ENCODE data around the gene SRGAP3.

Gene SRGAP3

DNA sequence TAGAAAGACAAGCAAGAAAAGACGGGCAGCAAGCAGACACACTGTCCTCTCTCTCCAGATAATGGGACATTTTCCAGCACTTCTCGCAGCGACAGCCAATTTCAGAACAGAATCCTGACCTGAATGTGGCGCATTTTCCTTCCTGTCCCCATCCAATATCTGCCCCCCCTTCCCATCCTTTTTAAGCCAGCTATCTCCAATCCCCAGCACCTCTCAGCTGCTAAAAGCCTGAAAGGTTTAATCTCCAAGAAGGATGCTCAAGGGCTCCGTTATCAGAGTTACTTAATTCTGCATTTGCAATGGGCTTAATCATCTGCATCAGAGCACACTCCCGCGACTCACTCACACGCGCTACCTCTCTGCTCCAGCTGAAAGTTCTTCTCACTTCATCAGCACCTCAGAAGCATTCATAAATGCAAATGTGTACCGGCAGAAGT lies 50.5 kb downstream of the SRGAP3 start:
- no peak for ATAC-seq

DNA sequence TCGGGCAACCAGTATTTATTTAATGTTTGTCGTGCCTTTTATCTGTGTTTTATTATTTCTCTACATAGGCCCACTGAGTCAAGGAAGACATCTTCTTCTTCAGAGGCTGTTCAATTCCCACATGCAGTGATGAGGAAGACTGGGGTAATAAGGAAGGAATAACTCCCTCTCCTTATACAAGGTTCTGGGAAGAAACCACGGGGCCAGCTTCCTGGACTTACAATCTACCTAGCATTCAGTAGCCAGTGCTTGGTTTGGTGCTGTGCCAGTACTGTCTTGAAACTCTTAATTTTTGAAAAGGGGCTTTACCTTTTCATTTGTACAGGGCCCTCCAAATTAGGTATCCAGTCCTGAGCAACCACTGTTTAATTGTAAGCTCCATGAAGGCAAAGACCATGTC lies 51.2 kb downstream of the SRGAP3 start:
- no peak for ATAC-seq

GRCh38 chr3:9196020-9196419 lies 53.4 kb downstream of the SRGAP3 start:
- ATAC-seq, result no peak

GRCh38 chr3:9195390-9195789 lies 54.1 kb downstream of the SRGAP3 start:
- ATAC-seq, result no peak

- no peak for ATAC-seq
Measured at GRCh38 chr3:9194509-9195184, 54.8 kb downstream of the SRGAP3 start.

DNA sequence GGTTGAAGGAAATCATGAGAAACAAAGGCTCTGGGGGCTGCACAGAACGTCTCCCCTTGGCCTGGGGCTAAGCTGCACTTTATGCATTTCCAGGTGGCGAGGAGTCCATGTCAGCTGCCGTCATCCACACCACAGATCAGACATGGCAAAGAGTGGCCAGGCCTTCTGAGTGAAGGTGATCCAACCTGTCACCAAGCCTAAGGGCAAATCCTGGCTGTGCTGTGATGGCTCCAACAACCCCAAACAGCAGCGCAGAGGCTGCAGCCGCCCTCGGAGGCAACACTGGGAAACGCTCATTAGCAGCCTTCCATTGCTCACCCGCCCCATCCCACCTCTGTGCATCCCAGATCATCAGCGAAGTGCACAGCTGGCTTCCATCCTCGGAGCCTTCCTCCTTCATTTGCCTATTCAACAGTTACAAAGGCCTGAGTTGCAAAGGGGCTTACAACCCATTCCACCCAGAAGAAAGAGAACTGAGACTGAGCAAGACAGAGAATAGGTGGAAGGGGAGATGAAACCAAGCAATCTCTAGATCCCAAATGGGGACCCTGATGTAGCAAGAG lies 55.7 kb downstream of the SRGAP3 start:
- ATAC-seq, result no peak

DNA sequence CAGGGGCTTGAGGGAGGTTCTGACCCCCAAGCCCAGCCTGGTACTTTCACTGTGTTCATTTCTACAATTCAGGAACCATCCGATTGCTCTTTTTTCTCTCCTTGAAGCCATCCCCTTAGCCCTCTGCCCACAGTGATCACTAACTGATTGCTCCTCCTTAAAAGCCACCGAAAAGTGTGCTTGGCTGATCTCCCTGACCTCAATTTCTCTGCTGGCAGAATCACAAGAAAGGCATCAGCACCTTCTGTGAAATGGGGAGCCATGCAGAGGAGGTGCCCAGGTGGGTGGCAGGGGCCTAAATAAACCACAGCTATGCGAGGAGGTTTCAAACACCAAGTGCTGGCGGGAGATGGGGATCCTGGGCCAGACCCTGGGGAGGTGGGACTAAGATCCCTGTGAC lies 56.2 kb downstream of the SRGAP3 start:
- no peak for ATAC-seq

GRCh38 chr3:9192248-9193025 lies 57.0 kb downstream of the SRGAP3 start:
- ATAC-seq, result no peak

DNA sequence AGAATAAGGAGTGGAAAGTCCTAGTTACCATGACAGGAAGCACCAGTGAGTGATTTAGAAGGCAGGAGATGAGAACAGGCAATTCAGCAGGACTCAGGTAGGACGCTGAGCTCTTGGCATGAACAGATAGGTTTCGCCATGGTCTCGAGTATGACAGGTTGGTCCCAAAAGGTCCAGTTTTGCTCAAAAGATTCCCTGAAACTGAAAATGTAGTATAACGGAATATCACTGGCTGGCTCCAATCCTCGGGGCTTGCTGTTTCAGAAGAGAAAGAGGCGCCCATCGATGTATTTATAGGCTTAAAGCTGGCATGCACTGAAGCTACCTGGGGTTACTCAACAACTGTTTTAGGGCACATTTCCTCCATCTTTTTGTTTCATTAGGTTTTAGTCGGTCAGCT lies 59.2 kb downstream of the SRGAP3 start:
- ATAC-seq, result no peak

DNA sequence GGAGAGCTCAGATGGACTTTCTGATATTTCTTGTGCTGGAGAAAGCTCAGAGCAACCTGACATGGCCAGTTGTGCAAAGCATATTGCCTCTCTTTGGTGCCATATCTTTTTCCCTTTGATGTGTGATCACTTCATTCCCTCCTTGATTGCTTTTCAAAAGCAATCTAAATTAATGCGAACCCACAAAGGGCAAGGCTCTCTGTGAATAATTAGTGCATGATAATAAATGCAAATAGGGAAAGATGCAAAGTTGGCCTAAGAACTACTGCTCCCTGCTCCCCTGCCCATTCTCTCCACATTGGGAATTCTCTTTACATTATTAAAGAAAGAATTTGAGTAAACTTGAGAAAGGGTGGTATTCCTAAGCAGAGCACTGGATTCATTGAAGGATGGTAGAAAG lies 60.9 kb downstream of the SRGAP3 start:
- no peak for ATAC-seq

DNA sequence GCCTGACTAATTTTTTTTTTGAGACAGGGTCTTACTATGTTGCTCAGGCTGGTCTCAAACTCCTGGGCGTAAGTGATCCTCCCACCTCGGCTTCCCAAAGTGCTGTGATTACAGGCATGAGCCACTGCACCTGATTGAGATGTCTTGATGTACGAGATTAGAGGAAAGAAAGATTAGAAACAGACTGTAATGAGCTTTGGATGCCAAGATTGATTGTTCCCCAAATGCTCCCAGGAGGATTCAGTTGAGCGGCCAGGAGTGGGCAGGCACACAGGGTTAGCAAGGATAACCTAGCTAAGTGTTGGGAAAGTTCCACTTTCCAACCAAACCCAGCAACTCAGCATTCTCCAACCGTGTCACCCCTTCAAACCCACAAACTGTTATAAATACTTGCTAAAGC lies 63.7 kb downstream of the SRGAP3 start:
- ATAC-seq, result no peak

- no peak for ATAC-seq
Measured at GRCh38 chr3:9185046-9185445, 64.4 kb downstream of the SRGAP3 start.

GRCh38 chr3:9184461-9184835 lies 65.0 kb downstream of the SRGAP3 start:
- ATAC-seq, result no peak

GRCh38 chr3:9183811-9184460 lies 65.5 kb downstream of the SRGAP3 start:
- no peak for ATAC-seq

DNA sequence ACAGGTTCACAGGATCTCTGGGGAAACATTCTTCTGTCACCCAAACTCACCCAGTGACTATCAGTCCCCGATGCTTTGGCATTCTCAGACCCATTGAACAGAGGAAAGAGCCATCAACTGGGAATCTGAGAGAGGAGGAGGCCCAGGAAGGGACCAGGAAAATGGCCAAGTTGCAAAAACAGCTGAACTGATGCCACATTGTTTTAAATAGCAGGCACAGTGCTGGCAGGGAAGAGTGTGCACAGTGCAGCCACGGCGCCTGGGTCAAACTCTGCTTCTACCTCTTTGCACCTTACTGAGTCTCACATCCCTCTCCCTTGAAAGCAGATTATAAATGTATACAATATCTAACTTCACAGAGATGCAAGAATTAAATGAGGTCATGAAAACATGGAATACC lies 66.4 kb downstream of the SRGAP3 start:
- ATAC-seq, result no peak

DNA sequence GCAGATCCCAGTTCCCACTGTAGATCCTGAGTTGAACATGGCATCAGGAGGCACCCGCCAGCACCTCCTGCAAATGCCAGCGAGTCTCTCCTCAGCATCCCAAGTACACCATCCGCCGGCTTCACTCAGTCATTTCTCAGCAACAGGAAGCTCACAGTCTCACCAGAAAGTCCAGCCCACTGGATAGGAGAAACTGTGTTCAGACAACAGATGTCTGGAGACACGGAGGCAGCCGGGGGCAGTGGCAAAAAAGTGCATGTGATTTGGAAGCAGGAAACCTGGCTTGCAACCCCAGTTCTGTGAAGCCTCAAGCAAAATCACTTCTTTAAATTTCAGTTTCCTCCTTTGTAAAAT lies 68.7 kb downstream of the SRGAP3 start:
- ATAC-seq, result peak in 1 of 2 donors; percentile 8

DNA sequence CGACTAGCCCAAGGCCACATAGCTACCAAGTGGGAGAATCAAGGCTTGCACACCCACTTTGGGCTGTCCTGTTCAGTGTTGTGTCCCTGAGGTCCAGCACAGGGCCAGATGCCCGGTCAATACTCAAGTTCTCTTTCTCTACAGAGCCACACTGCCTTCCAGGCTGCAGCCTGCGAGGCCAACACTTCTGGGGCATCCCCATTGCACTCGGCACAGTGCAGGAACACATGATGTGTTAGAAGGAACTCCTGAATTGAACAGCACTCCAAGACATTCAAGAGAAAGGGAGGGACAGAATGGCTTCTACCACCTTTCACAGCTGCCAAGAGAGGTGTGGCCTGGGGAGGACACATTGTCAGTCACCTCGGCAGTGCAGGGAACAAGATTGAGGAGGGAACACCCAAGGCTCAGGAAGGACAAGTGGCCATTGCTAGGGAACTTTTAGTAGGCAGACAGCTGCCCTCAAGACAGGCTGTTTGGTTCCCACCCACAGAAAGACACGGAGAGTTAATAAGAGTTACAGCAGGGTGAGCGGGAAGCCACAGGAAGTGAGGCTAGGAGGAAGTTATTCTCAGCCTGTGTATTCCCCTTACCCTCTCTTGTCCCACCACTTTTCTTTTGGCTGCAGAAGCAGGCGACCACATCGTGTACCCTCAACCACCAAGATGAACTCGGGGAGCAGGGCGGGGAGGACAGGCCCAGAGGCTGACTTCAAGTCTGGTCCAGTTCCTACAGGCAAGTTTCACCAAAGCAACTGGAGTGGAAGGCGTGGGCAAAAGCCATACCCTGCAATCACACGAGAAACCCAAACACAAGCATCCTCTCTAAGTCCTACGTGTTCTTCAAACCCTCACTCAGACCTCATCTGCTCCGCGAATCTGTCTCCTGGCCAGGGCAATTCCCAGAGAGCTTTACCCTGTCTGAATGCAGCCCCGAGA lies 69.4 kb downstream of the SRGAP3 start:
- ATAC-seq, result peak; percentile 47 to 67

- ATAC-seq, result no peak
Measured at GRCh38 chr3:9178697-9179096, 70.7 kb downstream of the SRGAP3 start.

- no peak for ATAC-seq
Measured at GRCh38 chr3:9175421-9175820, 74.0 kb downstream of the SRGAP3 start.

DNA sequence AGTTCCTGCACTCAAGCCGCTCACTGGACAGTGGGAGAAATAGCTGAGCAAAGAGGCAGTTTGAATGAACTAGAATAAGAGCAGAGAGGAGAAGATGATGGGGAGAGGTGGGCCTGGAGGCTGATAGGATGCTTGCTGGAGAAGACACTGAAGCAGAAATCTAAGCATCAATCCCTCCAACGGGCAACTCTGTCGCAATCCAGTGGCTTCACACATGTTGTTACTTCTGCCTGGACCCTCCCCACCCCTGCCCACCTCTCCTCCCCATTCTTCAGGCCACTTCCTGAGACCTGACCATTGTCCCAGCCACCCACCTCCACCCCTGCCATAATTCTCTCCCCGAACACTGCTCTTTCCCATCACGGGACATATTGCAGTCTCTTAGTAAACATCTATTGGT lies 76.0 kb downstream of the SRGAP3 start:
- no peak for ATAC-seq

DNA sequence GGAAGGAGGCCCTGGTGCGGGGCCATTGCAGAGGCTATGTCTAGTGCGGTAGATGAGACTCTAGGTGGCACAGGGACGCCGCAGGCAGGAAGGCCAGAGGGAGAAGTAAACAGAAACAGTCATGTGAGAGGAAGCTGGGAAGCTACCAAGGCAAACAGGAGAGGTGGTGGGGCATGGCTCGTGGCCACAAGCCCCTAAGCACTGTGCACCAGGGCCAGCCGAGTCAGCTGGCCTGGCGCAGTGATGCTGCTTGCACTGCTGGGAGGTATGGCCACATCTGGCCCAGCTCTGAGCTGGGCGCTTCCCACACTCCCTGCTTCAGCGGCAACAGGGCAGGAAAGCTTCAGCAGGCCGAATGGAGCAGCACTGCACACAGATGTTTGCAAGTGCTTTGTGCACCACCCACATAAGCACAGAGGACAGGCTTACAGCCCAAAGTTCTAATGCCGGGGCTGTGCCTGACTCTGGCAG lies 76.6 kb downstream of the SRGAP3 start:
- no peak for ATAC-seq

DNA sequence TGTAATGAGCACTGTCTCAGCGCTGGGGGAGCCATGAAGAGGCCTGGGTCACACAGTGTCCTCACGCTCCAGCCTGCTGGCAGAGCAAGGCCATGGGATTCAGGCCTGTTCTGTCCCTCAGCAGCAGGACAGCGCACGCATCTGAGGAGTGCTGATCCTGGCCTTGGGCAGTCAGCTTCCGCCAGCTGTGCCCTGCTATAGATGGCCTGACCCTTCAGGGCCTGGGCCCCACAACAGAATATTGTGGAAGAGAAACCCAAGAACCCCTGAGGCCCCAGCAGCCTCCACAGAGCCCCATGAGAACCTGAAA lies 78.6 kb downstream of the SRGAP3 start:
- no peak for ATAC-seq
